ENCODE results near the gene ZNF813. TPM values are rescaled to one million over a fixed set of nuclear protein-coding genes. Genes with fewer than 3 reads are reported as not detected.

Gene ZNF813
- total and polyA plus RNA-seq, 9 of the 15 experiments (the other 6 are each of a cell fraction or from before 2014, with no cell fraction given) = 1.3 to 8.0 (median 5.3) TPM

- 1% methylated on average over 5 of the region's 5 CpGs for WGBS (ENCODE audit: insufficient coverage, low coverage, missing lambda C conversion rate)
- Histone ChIP-seq H3K4me3 (no peak overlapping the region), H4K20me1 (replicated peaks; ENCODE audit: control insufficient read depth, insufficient read depth, low read length) (no peaks in the 10 kb centered on the region), H3K36me3 (ENCODE audit: control insufficient read depth, insufficient read depth, low read length) (no peaks in the 10 kb centered on the region), H3K9me3 (replicated peaks; ENCODE audit: control insufficient read depth, insufficient read depth, low read depth, low read length) (peaks cover 12% of the 10 kb centered on the region), H3K4me2 (ENCODE audit: insufficient read depth, low read length) (no peak overlapping the region), H3K9ac (ENCODE audit: insufficient read depth in 1 of 2, low read depth in 2 of 2, low read length in 2 of 2) (no peak overlapping the region), H3K9me1 (ENCODE audit: control insufficient read depth, insufficient read depth, low read length) (no peaks in the 10 kb centered on the region), H2AFZ (ENCODE audit: low read depth, low read length) (no peak overlapping the region), H3K79me2 (ENCODE audit: control insufficient read depth, insufficient read depth, low read length) (no peaks in the 10 kb centered on the region), H3K4me1 (replicated peaks in 1 of 2; ENCODE audit: control insufficient read depth in 2 of 2, insufficient read depth in 2 of 2, low read length in 2 of 2) (peaks cover 6 to 9% of the 10 kb centered on the region in 2 experiments; a peak in 2 of 5 replicates), H3K27ac (ENCODE audit: extremely low read depth, low read depth, low read length) (no peak overlapping the region), H3K27me3 (ENCODE audit: control insufficient read depth in 2 of 2, insufficient read depth in 2 of 2, low read length in 2 of 2) (peaks cover 0 to 5% of the 10 kb centered on the region in 2 experiments; a peak in 1 of 5 replicates)
- BruUV-seq (replicated peaks) = no TSS peak
- ATAC-seq (no peak), DNase-seq (ENCODE audit: extremely low read depth in 1 of 4, low spot score in 3 of 4) (peak in 1 of 4 experiments; percentile 11), FAIRE-seq (no peak)
- POLR2A ChIA-PET = interaction anchor here (0.6 kb wide), 1 partner anchor 1168 kb away, joined by 3 read pairs; no protein-coding TSS in a partner anchor
- in situ Hi-C loops (cut with MboI) (no loop called here), intact Hi-C loops (cut with micrococcal nuclease) (loop anchor here (10.0 kb wide), 1 partner anchor 228 kb away; no protein-coding TSS in a partner anchor)
- CTCF ChIA-PET (ENCODE audit: low intra/inter-chr PET ratio) = no interaction called here
- TF ChIP-seq NFE2 (IDR thresholded peaks at IDR 0.05; ENCODE audit: low read depth) (no peak), RBM17 (IDR thresholded peaks at IDR 0.05; ENCODE audit: borderline replicate concordance, low read depth, low read length) (no peak), PTRF (tag; IDR thresholded peaks at IDR 0.05) (peak; percentile 83), POLR2AphosphoS2 (IDR thresholded peaks at IDR 0.05; ENCODE audit: low read length) (no peak), PHF21A (IDR thresholded peaks at IDR 0.05; ENCODE audit: borderline replicate concordance, low read depth) (no peak), PML (IDR thresholded peaks at IDR 0.05; ENCODE audit: low read length) (peak; percentile 90), ARNT (IDR thresholded peaks at IDR 0.05) (no peak), RFX5 (IDR thresholded peaks at IDR 0.05; ENCODE audit: low read depth, low read length) (no peak), EHMT2 (IDR thresholded peaks at IDR 0.05) (no peak), MTF1 (CRISPR knock-in tag; IDR thresholded peaks at IDR 0.05; ENCODE audit: borderline replicate concordance) (peak; percentile 94), IRF2 (CRISPR knock-in tag; IDR thresholded peaks at IDR 0.05) (no peak), SNIP1 (IDR thresholded peaks at IDR 0.05; ENCODE audit: low read depth) (no peak), NKRF (IDR thresholded peaks at IDR 0.05; ENCODE audit: borderline replicate concordance) (no peak), ILK (tag; IDR thresholded peaks at IDR 0.05; ENCODE audit: borderline replicate concordance, low read depth) (peak; percentile 54; the same call in 1 of the 2 replicates), NR2C2 (CRISPR knock-in tag; IDR thresholded peaks at IDR 0.05) (no peak), NR2C2 (tag; IDR thresholded peaks at IDR 0.05) (peak; percentile 23; the same call in 1 of the 2 replicates), JUN (IDR thresholded peaks at IDR 0.05; ENCODE audit: borderline replicate concordance, low read depth, low read length) (no peak), JUN (CRISPR knock-in tag; IDR thresholded peaks at IDR 0.05; ENCODE audit: borderline replicate concordance) (no peak), TBL1XR1 (IDR thresholded peaks at IDR 0.05; ENCODE audit: low read length in 2 of 2) (no peak), DDX20 (tag; IDR thresholded peaks at IDR 0.05; ENCODE audit: low read depth) (peak; percentile 88), CBFA2T2 (conservative IDR thresholded peaks at IDR 0.05) (peak; percentile 88), MNT (conservative IDR thresholded peaks at IDR 0.05) (no peak)
Measured at GRCh38 chr19:53517114-53517741, 49.7 kb downstream of the ZNF813 start.

All from K562 (cell line).